GM12874 (cell line): ENCODE results near the gene TWIST2.

Experiments used
- CTCF ChIP-seq: IDR thresholded peaks from 2 replicates; pipeline ENCODE4 v1.5.1; 2011; ENCODE audit warnings: low read depth, mild to moderate bottlenecking, control low read depth, low read length, moderate library complexity; ENCODE audit not compliant: insufficient read depth

The TWIST2 gene

GRCh38 chr2:238938401-238939055, 90.6 kb downstream of the TWIST2 start:
- no peak for TF ChIP-seq CTCF

GRCh38 chr2:238939074-238939473, 91.2 kb downstream of the TWIST2 start:
- TF ChIP-seq CTCF, result no peak

GRCh38 chr2:238939521-238940403, 91.9 kb downstream of the TWIST2 start:
- no peak for TF ChIP-seq CTCF

- TF ChIP-seq CTCF, result no peak
Observed at GRCh38 chr2:238940806-238941205, 92.9 kb downstream of the TWIST2 start.

GRCh38 chr2:238941262-238941792, 93.4 kb downstream of the TWIST2 start:
- no peak for TF ChIP-seq CTCF

- TF ChIP-seq CTCF, result no peak
Observed at GRCh38 chr2:238942080-238942725, 94.3 kb downstream of the TWIST2 start.

GRCh38 chr2:238942726-238943300, 94.9 kb downstream of the TWIST2 start:
- TF ChIP-seq CTCF, result no peak
